Panc1 (cell line): Measurements from ENCODE around the gene FXR1. TPM values are rescaled to one million over a fixed set of nuclear protein-coding genes. Genes with fewer than 3 reads are reported as not detected.

Experiments
- ATAC-seq: fragments of 200-7000 bp; cut with Tn5 transposase; 2 replicates; pipeline ENCODE4 v1.9.1; 2020; ENCODE audit warnings: mild to moderate bottlenecking, moderate library complexity
- BruUV-seq: library from RNA; stranded (reverse); fragments of 400-500 nt; replicated peaks from 2 replicates; lab custom pipeline; 2021; lab: Mats Ljungman, UMichigan
- CTCF ChIA-PET: fragments of 300-600 bp; sonication (Branson Sonifier 250); formaldehyde crosslinking; loops from one replicate; lab custom pipeline; 2022; ENCODE audit warnings: antibody characterized with exemption; lab: Charles Lee
- POLR2A ChIA-PET: fragments of 300-600 bp; sonication (Branson Sonifier 250); formaldehyde crosslinking; loops from one replicate; lab custom pipeline; 2022; ENCODE audit warnings: antibody characterized with exemption; lab: Charles Lee
- DNase-seq: peaks from one replicate; pipeline ENCODE4 v3.0.0-alpha.2; 2010; ENCODE audit warnings: low read depth, low spot score
- H3K27ac ChIP-seq: 2 replicates; pipeline ENCODE4 v1.5.1; 2011; ENCODE audit warnings: mild to moderate bottlenecking, low read length, inconsistent platforms
- H3K27me3 ChIP-seq: fragments of 200-500 bp; sonication (Bioruptor generic); 2 replicates; pipeline ENCODE4 v1.6.0; 2014; ENCODE audit warnings: low read length, inconsistent platforms; ENCODE audit not compliant: control insufficient read depth, insufficient read depth
- H3K36me3 ChIP-seq: fragments of 200-500 bp; sonication (Bioruptor generic); 2 replicates; pipeline ENCODE4 v1.5.1; 2014; ENCODE audit warnings: inconsistent platforms, mild to moderate bottlenecking, low read length, moderate library complexity; ENCODE audit not compliant: control insufficient read depth, insufficient read depth
- H3K4me1 ChIP-seq: 2 replicates; pipeline ENCODE4 v1.5.1; 2011; ENCODE audit warnings: inconsistent platforms, mild to moderate bottlenecking, low read length, moderate library complexity; ENCODE audit not compliant: control insufficient read depth, insufficient read depth
- H3K4me3 ChIP-seq, 2 experiments: 2 replicates each; pipeline ENCODE4 v1.5.1; 2011 to 2012; ENCODE audit warnings: low read depth in 2 of 2, low read length in 2 of 2, mild to moderate bottlenecking in 2 of 2, inconsistent platforms in 1 of 2, moderate library complexity in 1 of 2
- H3K9me3 ChIP-seq: fragments of 200-500 bp; sonication (Bioruptor generic); 2 replicates; pipeline ENCODE4 v1.5.1; 2014; ENCODE audit warnings: low read depth, mild to moderate bottlenecking, inconsistent platforms, low read length, moderate library complexity; ENCODE audit not compliant: control insufficient read depth, insufficient read depth
- POLR2AphosphoS5 ChIP-seq: IDR thresholded peaks from 2 replicates; pipeline ENCODE4 v1.6.1; 2012; ENCODE audit warnings: mild to moderate bottlenecking, low read depth, low read length, moderate library complexity
- SIN3A ChIP-seq: IDR thresholded peaks from 2 replicates; pipeline ENCODE4 v1.6.1; 2012; ENCODE audit warnings: low read depth, mild to moderate bottlenecking, low read length, moderate library complexity, borderline replicate concordance; ENCODE audit not compliant: insufficient read depth
- TCF7L2 ChIP-seq: IDR thresholded peaks from 2 replicates; pipeline ENCODE4 v1.6.1; 2011; ENCODE audit warnings: mild to moderate bottlenecking, low read depth, low read length, inconsistent platforms
- in situ Hi-C: cut with HindIII; loops from 2 replicates; pipeline ENCODE4 v1.10.0; 2016; ENCODE audit warnings: low sequenced_read_pairs, low pct_unique_long_range_greater_than_20kb
- intact Hi-C: fragments of 100-400 bp; cut with micrococcal nuclease; formaldehyde crosslinking; loops from one replicate; pipeline ENCODE4 v1.10.0; 2022; ENCODE audit not compliant: unreplicated experiment
- total RNA-seq: library from RNA; stranded (reverse); gene quantifications from one replicate; pipeline ENCODE4 v1.2.1, GENCODE V29; 2021; ENCODE audit not compliant: unreplicated experiment
- TF ChIP-seq, protein P1 (sequence below), 2 experiments: IDR thresholded peaks; 2 replicates each; pipeline ENCODE4 v1.6.1; 2011 to 2012; ENCODE audit warnings: low read depth in 2 of 2, control low read depth in 1 of 2, low read length in 1 of 2, mild to moderate bottlenecking in 1 of 2, moderate library complexity in 1 of 2; ENCODE audit not compliant: insufficient read depth in 1 of 2
- TF ChIP-seq, protein P2 (sequence below): fragments of 450-650 bp; IDR thresholded peaks from 2 replicates; pipeline ENCODE4 v1.5.1; 2017; ENCODE audit warnings: mild to moderate bottlenecking

The FXR1 gene
- total RNA-seq, 1 experiment from 2014 or later, result 180 TPM

DNA sequence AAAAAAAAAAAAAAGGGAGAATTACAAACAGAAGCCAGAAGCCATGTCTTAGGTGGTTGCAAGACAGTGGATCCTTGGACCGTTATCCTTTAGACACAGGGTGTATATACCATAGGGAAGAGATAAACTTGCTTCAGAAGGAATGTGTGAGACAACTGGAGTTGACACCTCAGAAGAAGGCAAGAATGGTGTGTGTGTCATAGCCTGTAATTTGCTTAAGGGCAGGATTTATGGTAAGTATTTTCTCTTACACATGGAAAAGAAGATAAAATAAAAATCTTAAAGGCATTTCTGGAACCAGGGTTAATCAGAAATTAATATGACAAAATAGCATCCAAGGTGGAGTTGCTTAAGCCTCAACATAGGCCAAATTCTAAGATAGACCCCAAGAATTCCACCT lies 96.3 kb downstream of the FXR1 start:
- Histone ChIP-seq H3K27ac (no peak overlapping the region), H3K4me3 (no peak overlapping the region), H3K4me1 (no peaks in the 10 kb centered on the region), H3K36me3 (no peaks in the 10 kb centered on the region), H3K27me3 (no peaks in the 10 kb centered on the region), H3K9me3 (no peaks in the 10 kb centered on the region)
- ChIA-PET CTCF (no interaction called here), POLR2A (no interaction called here)
- no TSS peak for BruUV-seq
- intact Hi-C loops, result no loop called here
- in situ Hi-C loops, result no loop called here
- TF ChIP-seq, protein P1, sequence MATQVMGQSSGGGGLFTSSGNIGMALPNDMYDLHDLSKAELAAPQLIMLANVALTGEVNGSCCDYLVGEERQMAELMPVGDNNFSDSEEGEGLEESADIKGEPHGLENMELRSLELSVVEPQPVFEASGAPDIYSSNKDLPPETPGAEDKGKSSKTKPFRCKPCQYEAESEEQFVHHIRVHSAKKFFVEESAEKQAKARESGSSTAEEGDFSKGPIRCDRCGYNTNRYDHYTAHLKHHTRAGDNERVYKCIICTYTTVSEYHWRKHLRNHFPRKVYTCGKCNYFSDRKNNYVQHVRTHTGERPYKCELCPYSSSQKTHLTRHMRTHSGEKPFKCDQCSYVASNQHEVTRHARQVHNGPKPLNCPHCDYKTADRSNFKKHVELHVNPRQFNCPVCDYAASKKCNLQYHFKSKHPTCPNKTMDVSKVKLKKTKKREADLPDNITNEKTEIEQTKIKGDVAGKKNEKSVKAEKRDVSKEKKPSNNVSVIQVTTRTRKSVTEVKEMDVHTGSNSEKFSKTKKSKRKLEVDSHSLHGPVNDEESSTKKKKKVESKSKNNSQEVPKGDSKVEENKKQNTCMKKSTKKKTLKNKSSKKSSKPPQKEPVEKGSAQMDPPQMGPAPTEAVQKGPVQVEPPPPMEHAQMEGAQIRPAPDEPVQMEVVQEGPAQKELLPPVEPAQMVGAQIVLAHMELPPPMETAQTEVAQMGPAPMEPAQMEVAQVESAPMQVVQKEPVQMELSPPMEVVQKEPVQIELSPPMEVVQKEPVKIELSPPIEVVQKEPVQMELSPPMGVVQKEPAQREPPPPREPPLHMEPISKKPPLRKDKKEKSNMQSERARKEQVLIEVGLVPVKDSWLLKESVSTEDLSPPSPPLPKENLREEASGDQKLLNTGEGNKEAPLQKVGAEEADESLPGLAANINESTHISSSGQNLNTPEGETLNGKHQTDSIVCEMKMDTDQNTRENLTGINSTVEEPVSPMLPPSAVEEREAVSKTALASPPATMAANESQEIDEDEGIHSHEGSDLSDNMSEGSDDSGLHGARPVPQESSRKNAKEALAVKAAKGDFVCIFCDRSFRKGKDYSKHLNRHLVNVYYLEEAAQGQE (IDR thresholded peaks at IDR 0.05; ENCODE audit: insufficient read depth in 1 of 2, low read depth in 2 of 2, low read length in 1 of 2), result no peak
- TF ChIP-seq, protein P2, sequence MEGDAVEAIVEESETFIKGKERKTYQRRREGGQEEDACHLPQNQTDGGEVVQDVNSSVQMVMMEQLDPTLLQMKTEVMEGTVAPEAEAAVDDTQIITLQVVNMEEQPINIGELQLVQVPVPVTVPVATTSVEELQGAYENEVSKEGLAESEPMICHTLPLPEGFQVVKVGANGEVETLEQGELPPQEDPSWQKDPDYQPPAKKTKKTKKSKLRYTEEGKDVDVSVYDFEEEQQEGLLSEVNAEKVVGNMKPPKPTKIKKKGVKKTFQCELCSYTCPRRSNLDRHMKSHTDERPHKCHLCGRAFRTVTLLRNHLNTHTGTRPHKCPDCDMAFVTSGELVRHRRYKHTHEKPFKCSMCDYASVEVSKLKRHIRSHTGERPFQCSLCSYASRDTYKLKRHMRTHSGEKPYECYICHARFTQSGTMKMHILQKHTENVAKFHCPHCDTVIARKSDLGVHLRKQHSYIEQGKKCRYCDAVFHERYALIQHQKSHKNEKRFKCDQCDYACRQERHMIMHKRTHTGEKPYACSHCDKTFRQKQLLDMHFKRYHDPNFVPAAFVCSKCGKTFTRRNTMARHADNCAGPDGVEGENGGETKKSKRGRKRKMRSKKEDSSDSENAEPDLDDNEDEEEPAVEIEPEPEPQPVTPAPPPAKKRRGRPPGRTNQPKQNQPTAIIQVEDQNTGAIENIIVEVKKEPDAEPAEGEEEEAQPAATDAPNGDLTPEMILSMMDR, result no peak
- TF ChIP-seq TCF7L2 (no peak), POLR2AphosphoS5 (no peak), SIN3A (no peak)
- DNase-seq (no peak), ATAC-seq (no peak)

DNA sequence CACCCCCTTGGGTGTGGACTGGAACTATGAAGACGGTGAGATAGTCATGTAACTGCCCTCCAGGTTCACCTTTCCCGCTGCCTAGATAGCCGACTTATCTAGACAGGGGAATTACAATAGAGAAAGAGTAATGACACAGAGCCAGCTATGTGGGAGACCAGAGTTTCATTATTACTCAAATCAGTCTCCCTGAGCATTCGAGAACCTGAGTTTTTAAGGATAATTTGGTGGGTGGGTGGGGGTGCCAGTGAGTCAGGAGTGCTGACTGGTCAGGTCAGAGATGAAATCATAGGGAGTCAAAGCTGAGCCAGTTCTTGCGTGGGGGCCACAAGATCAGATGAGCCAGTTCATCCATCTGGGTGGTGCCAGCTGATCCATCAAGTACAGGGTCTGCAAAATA lies 96.8 kb downstream of the FXR1 start:
- H3K27ac ChIP-seq, result no peak overlapping the region
- no peak overlapping the region for H3K4me3 ChIP-seq
- H3K27me3 ChIP-seq, result no peaks in the 10 kb centered on the region
- no peak for DNase-seq
- ChIA-PET POLR2A (no interaction called here), CTCF (no interaction called here)
- no peaks in the 10 kb centered on the region for H3K36me3 ChIP-seq
- TF ChIP-seq POLR2AphosphoS5, result no peak
- TF ChIP-seq SIN3A, result no peak
- TF ChIP-seq, protein P1 (IDR thresholded peaks at IDR 0.05; ENCODE audit: insufficient read depth in 1 of 2, low read depth in 2 of 2, low read length in 1 of 2), result no peak
- TF ChIP-seq, protein P2, result no peak
- no peak for TF ChIP-seq TCF7L2
- H3K4me1 ChIP-seq, result no peaks in the 10 kb centered on the region
- intact Hi-C loops (no loop called here), in situ Hi-C loops (no loop called here)
- H3K9me3 ChIP-seq, result no peaks in the 10 kb centered on the region
- no TSS peak for BruUV-seq
- no peak for ATAC-seq
